ENCODE measurements around the gene MT1F.

Gene MT1F

DNA sequence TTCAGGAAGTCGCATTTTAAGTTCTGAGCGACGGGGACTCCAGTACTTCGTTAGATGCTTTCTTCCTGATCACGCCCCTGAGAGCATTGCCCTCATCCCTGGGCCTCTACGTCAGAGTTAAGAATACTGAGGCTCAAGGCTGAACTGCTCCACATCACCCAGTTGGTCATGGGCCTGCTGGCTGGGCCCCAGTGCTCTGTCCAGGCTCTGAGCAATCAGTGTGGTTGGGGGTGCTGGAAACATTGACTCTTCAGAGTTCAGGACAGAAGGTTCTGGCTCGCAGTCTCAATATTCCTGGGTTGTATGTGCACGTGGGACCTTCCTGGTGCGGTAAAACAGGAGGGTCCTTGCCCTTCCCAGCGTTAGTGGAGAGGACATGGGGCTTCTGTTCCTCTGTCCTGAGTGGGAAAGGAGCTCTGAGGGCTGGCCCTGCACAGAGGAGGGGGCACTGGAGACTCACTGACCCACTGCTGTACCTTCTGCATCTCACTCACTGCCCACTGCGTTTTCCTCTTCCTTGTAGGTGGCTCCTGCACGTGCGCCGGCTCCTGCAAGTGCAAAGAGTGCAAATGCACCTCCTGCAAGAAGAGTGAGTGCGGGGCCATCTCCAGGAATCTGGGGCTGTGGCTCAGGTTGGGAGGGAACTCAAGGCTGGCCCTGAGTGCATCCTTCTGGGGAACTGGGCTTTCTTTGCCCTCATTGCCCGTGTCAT, 31.7 kb upstream of the MT1F start:
- no peak for DNase-seq

DNA sequence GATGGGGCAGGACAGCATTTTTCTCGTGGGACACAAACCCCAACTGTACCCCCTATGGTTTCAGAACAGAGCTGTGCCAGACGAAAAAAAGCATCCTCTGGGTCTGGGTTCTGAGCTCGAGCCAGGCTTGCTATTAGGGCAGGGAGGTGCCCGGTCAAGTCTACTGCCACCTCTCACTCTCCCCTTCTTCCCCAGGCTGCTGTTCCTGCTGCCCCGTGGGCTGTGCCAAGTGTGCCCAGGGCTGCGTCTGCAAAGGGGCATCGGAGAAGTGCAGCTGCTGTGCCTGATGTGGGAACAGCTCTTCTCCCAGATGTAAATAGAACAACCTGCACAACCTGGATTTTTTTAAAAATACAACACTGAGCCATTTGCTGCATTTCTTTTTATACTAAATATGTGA, 31.1 kb upstream of the MT1F start:
- no peak for DNase-seq

DNA sequence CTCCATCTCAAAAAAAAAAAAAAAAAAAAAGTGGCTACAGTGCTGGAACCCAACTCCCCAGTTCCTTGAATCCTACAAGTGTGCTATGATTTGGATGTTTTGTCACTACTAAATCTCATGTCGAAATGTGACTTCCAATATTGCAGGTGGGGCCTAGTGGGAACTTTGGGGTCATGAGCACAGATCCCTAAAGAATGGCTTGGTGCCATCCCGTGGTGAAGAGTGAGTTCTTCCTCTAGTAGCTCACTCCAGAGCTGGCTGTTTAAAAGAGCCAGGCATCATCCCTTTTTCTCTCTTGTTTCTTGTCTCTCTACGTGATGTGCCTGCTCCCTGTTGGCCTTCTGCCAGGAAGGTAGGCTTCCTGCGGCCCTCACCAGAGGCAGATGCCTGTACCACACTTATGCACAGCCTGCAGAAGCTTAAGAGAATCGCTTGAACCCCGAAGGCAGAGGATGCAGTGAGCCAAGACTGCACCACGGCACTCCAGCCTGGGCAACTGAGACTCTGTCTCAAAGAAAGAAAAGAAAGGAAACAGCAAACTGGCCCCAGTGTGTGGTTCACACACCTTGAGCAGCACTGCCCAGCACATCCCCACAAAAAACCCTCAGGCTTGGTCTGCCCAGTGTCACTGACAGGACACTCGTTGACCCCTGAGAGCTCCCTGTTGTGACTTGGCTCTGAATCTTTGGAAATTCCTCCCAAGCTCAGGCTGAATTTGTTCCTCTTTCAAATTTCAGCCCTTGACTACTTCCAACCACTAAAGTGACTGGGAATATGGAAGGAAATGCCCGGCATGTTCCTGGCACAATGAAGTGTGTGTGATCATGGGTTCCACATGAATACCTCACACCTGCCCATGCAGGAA, 29.0 kb upstream of the MT1F start:
- no peak for DNase-seq

DNA sequence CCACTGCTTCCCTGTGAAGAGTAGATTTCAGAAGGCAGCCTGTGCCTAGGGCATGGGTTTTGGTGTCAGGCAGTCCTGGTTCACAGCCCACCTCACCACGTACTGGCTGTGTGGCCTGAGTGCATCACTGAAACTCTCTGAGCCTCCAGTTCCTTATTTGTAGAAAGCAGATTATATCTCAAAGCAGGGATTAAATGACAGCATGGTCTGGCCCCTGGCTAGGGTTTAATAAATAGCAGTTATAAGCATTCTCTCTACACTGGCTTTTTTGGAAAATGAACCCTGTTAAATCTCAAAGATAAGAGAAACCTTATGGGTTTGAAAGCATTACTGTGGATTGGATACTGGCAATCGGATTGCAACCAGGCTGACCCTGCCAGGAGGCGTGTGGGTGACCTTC, 28.2 kb upstream of the MT1F start:
- DNase-seq = no peak

DNA sequence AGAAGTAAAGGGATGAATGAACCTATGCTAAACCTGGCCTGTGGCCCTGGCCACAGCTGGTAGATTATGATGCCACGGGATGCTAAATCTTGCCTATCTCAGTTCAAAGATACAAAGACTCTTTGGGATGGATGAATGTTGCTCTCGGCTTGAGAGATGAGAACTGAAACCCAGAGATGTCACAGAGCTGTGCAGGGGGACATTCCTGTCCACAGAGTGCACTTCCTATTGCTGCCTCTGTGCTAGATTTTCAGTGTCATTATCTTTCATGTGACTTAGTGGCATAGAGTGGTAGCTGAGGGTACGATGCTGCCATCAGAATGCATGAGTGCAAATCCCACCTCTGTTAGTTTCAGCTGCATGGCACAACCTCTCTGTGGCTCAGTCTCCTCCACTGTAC, 27.6 kb upstream of the MT1F start:
- DNase-seq = no peak

DNA sequence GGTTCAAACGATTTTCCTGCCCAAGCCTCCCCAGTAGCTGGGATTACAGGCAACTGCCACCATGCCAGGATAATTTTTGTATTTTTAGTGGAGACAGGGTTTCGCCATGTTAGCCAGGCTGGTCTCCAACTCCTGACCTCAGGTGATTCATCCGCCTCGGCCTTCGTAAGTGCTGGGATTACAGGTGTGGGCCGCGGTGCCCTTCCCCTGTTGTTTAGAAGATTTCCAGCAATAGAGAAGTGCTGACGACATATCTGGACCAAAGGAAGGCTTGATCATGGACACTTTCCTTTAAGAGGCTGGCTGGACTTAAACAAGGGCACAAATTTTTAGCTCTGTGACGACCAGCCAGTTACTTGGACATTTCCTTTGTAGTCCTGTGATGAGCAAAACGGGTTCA, 26.6 kb upstream of the MT1F start:
- no peak for DNase-seq

DNA sequence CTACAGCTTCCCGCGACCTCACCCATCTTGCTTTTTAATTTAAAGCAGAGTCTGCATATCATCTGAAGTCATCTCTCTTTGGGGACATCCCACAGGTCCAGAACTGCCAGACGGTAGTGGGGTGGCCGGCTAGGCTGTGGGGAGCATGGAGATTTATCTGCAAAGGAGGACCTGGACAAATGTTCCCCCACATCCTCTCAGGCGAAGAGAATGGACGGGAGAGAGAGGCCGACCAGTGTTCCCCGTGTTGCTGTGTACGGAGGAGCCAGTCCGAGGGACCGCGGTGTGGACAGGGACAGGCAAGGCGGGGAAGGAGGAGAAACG, 26.0 kb upstream of the MT1F start:
- no peak for DNase-seq

DNA sequence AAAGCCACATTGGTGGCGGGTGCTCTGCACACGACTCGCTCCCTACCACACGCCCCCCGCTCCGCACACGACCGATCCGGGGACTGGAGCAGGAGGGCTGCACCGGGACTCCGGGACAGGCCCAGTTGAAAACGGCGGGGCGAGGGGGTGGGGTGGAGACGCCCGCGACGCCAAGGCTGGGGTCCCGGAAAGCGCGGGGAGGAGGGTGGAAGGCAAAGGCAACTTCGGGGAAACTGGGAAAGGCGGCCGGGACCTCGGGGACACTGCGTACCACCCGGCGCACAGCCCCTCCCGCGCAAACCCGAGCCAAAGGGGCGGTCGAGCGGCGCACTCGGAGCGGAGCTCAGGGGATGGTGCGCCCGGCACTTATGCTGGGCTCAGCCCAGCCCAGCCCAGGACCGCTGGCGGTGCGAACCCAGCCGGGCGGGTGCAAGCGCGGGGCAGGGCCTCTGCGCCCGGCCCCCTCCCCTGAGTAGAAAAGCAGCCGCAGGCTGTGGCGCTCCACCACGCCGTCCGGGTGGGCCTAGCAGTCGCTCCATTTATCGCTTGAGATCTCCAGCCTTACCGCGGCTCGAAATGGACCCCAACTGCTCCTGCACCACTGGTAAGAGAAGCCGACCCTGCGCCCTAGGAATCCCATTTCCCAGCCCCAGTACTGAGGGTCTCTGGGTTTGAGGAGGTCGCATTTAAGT, 25.5 kb upstream of the MT1F start, which contains the start of gene MT1M:
Gene MT1M, plus strand, starts transcription at position 504 of the 692 bp plus-strand sequence. Its CDS starts 73 bp downstream, at position 577.
- no peak for DNase-seq

DNA sequence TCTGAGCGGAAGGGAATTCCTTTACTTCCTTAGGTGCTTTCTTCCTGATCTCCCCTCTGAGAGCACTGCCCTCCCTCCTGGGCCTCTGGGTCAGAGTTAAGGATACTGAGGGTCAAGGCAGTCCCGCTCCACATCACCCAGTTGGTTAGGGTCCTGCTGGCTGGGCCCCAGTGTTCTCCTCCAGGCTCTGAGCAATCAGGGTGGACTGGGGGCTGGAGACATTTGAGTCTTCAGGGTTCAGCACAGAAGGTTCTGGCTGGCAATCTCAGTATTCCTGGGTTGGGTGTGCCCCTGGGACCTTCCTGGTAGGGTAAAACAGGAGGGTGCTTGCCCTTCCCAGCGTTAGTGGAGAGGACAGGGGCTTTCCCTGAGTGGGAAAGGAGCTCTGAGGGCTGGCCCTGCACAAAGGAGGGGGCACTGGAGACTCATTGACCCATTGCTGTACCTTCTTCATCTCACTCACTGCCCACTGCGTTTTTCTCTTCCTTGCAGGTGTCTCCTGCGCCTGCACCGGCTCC, 24.9 kb upstream of the MT1F start:
- DNase-seq = no peak

DNA sequence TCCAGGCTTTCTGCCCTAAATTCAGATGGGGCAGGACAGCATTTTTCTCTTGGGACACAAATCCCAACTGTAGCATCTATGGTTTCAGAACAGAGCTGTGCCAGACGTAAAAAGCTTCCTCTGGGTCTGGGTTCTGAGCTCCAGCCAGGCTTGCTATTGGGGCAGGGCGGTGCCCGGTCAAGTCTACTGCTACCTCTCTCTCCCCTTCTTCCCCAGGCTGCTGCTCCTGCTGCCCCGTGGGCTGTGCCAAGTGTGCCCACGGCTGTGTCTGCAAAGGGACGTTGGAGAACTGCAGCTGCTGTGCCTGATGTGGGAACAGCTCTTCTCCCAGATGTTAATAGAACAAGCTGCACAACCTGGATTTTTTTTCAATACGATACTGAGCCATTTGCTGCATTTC, 24.2 kb upstream of the MT1F start:
- DNase-seq = no peak

DNA sequence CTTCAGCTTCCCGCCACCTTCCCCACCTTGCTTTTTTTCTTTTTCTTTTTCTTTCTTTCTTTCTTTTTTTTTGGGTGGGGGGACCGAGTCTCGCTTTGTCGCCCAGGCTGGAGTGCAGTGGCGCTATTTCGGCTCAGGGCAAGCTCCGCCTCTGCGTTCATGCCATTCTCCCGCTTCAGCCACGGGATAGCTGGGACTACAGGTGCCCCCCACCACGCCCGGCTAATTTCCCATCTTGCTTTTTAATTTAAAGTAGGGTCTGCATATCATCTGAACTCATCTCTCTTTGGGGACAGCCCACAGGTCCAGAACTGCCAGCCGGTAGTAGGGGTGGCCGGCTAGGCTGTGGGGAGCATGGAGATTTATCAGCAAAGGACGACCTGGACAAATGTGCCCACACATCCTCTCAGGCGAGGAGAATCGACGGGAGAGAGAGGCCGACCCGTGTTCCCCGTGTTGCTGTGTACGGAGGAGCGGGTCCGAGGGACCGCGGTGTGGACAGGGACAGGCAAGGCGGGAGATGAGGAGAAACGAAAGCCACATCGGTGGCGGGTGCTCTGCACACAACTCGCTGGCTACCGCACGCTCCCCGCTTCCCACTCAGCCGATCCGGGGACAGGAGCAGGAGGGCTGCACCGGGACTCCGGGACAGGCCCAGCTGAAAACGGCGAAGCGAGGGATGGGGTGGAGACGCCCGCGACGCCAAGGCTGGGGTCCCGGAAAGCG, 22.9 kb upstream of the MT1F start:
- no peak for DNase-seq

DNA sequence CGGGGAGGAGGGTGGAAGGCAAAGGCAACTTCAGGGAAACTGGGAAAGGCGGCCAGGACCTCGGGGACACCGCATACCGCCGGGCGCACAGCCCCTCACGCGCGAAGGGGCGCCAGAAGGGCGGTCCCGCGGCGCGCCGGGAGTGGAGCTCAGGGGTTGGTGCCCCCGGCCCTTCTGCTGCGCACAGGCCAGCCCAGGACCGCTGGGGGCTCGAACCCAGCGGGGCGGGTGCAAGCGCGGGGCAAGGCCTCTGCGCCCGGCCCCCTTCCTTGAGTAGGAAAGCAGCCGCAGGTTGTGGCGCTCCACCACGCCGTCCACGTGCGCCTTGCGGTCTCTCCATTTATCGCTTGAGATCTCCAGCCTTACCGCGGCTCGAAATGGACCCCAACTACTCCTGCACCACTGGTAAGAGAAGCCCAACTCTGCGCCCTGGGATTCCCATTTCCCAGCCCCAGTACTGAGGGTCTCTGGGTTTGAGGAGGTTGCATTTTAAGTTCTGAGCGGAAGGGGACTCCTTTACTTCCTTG, 22.3 kb upstream of the MT1F start:
- no peak for DNase-seq

DNA sequence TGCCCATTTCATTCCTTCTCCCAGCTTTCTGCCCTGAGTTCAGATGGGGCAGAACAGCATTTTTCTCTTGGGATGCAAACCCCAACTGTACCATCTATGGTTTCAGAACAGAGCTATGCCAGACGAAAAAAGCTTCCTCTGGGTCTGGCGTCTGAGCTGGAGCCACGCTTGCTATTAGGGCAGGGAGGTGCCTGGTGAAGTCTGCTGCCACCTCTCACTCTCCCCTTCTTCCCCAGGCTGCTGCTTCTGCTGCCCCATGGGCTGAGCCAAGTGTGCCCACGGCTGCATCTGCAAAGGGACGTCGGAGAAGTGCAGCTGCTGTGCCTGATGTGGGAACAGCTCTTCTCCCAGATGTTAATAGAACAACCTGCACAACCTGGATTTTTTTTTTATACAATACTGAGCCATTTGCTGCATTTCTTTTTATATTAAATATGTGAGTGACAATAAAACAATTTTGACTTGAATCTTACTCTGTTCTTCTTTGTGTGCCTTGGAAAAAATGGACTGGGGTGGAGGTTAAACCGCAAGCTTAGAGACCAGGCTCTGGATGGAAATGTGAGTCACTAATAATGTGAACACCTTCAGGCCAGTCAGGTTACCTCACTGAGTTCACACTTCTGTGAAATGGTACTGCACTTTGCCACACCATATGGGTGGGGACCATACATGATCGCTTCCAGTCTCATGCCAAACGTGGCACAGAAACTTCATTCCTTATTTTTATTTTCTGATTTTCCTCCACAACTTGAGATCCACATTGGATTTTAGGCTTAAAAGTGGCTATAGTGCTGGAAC, 20.9 kb upstream of the MT1F start:
- DNase-seq = no peak

DNA sequence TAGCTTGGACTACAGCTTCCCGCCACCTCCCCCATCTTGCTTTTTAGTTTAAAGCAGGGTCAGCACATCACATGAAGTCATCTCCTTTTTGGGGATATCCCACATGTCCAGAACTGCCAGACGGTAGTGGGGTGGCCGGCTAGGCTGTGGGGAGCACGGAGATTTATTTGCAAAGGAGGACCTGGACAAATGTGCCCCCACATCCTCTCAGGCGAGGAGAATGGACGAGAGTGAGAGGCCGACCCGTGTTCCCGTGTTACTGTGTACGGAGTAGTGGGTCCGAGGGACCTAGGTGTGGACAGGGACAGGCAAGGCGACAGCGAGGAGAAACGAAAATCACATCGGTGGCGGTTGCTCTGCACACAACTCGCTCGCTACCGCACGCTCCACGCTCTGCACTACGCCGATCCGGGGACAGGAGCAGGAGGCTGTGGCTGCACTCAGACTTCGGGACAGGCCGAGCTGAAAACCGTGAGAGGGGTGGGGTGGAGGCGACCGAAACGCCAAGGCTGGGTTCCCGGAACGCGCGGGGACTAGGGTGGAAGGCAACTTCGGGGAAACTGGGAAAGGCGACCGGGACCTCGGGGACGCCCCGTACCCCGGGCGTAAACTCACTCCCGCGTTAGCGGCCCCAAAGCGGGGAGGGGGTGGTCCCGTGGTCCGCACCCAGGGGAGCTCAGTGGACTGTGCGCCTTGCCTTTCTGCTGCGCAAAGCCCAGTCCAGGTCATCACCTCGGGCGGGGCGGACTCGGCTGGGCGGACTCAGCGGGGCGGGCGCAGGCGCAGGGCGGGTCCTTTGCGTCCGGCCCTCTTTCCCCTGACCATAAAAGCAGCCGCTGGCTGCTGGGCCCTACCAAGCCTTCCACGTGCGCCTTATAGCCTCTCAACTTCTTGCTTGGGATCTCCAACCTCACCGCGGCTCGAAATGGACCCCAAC, 19.7 kb upstream of the MT1F start, which contains the start of gene MT1A:
Gene MT1A, plus strand, starts transcription at position 853 of the 937 bp plus-strand sequence. Its CDS starts 73 bp downstream, at position 926.
- no peak for DNase-seq

DNA sequence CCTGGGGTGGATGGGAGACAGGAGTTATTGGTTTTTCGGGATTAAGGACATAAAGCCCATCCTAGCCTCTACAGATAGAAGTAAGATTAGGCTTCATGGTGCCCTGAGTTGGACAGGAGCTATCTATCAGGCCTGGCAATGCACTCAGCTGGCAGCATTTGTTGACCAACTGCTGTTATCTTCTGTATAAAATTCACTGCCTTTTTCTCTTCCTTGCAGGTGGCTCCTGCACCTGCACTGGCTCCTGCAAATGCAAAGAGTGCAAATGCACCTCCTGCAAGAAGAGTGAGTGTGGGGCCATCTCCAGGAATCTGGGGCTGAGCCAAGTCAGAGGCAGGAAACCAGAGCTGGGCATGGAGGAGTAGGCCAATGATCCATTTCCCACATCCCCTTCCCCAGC, 18.7 kb upstream of the MT1F start:
- no peak for DNase-seq

DNA sequence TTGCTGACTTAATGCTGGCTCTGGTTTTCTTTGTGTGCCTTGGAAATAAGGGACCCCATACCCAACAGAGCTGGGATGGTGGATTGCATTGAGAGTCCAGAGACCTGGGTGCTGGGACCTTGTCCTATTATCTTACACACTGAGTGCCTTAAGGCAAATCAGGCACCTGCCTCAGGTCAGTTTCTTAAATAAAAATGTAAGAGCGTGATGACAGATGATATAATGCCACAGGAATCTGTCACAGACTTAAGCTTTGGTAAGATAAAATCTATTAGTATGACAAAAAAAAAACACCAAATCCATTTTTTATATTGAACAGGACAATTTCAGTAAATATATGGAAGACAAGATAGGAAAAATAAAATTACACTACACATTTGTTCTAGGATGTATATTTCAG, 17.7 kb upstream of the MT1F start:
- DNase-seq = no peak

DNA sequence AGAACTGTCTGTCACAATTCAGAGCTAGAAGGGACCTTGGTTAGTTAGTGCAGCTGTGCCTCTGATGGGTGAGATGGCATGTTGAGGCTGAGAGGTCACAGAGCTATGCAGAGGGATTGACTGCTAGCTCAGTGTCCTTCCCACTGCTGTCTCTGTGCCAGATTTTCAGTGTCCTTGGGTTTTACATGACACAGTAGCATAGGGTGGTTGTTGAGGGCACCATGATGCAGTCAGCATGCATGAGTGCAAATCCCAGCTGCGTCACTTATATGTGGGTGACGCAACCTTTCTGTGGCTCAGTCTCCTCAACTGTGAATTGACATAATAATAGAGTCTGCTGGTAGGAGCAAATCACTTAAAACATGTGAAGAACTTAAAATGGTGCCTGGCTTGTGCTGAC, 16.6 kb upstream of the MT1F start:
- DNase-seq = no peak

DNA sequence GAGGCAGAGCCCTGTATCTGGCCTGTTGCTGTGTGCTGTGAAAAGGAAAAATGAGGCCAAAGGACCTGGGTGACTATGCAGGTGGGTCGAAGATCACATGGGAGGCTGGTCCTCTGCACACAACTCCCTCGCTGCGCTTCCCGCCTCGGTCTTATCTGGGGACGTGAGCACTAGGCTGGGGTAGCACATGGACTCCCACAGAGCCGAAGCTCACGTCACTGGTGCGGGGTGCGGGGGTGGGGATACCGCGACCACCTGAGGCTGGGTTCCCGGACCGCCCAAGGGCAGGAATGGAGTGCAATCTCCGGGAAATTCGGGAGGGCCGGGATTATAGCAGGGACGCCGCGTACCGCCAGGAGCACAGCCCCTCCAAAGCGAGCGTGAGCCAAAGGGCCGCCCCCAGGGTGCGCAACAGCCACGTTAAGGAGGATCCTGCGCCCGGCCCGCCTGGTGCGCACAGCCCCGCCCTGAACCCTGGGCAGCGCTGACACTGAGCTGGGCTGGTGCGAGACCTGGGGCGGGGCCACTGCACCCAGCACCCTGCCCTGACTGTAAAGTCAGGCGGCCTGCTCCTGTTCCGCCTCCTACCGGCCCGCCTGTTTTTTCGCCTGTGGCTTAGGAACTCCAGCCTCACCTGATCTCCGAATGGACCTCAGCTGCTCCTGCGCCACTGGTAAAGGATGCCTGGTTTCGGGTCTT, 14.5 kb upstream of the MT1F start:
- peak; percentile 68 for DNase-seq

DNA sequence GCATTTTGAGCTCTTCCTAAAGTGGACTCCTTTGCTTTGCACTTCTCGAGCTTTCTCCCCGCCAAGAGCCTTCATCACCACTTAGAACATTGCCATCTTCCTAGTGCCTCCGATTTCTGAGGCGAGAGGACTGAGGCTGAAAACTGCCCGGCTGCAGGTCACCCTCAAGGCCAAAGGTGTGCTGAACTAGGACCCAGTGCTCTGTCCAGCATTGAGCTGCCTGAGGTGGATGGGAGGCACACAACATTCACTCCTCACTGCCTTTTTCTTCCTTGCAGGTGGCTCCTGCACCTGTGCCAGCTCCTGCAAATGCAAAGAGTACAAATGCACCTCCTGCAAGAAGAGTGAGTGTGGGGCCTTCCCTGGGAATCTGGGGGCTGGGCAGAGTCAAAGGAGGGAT, 13.9 kb upstream of the MT1F start:
- DNase-seq = no peak

DNA sequence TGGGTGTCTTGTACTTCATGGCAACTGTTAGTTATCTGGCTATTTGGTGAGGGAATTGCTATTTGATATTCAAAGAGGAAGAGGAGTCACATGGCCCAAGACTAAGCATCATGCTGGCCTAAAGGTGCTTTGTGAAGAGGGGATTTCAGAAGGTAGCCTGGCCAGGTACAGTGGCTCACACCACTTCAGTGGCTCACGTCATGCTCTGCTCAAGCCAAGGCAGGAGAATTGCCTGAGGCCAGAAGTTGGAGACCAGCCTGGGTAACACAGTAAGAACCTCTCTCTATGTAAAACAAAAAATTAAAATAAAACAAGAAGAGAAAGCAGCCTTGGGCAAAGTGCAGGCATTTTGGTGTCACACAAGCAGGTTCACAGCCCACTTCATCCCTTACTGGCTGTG, 12.4 kb upstream of the MT1F start:
- DNase-seq = no peak

Data from activated CD4-positive, alpha-beta T cell treated with anti-CD3 and anti-CD28 coated beads for 4 hours (primary cell).